Measurements from ENCODE around the gene CROCC2.

CROCC2 gene

GRCh38 chr2:240906141-240906910 lies at the start of gene CROCC2:
CROCC2 (plus strand) TSS chr2:240906336; CDS start chr2:240906514, 178 bp downstream.
- H3K4me1 Mint-ChIP-seq, result no peaks in the 10 kb centered on the region
- ATAC-seq (no peak), DNase-seq (no peak)
- H3K9me3 Mint-ChIP-seq, result no peaks in the 10 kb centered on the region
- H3K4me3 Mint-ChIP-seq, result no peak within 1 kb of the TSS
- peaks cover 19% of the 10 kb centered on the region for H3K27me3 Mint-ChIP-seq
- no peak within 1 kb of the TSS for H3K27ac Mint-ChIP-seq

GRCh38 chr2:240857039-240858008 lies 48.8 kb upstream of the CROCC2 start:
- Mint-ChIP-seq H3K4me3 (no peak overlapping the region), H3K4me1 (no peaks in the 10 kb centered on the region), H3K27me3 (peaks cover 3% of the 10 kb centered on the region), H3K9me3 (peaks cover 0 to 8% of the 10 kb centered on the region in 2 donors), H3K27ac (no peak overlapping the region)
- DNase-seq (no peak), ATAC-seq (no peak)

GRCh38 chr2:240858321-240858720 lies 47.8 kb upstream of the CROCC2 start:
- H3K4me3 Mint-ChIP-seq, result no peak overlapping the region
- ATAC-seq (no peak), DNase-seq (no peak)
- H3K27ac Mint-ChIP-seq, result no peak overlapping the region
- no peaks in the 10 kb centered on the region for H3K4me1 Mint-ChIP-seq
- peaks cover 0 to 8% of the 10 kb centered on the region in 2 donors for H3K9me3 Mint-ChIP-seq
- H3K27me3 Mint-ChIP-seq, result peaks cover 3% of the 10 kb centered on the region

- Mint-ChIP-seq H3K27ac (no peak overlapping the region), H3K4me1 (no peaks in the 10 kb centered on the region), H3K4me3 (no peak overlapping the region), H3K9me3 (peaks cover 0 to 8% of the 10 kb centered on the region in 2 donors), H3K27me3 (peaks cover 9% of the 10 kb centered on the region)
- no peak for ATAC-seq
- no peak for DNase-seq
Measured at GRCh38 chr2:240858871-240859270, 47.3 kb upstream of the CROCC2 start.

- H3K27ac Mint-ChIP-seq, result no peak overlapping the region
- H3K4me3 Mint-ChIP-seq, result no peak overlapping the region
- DNase-seq (no peak), ATAC-seq (no peak)
- peaks cover 15% of the 10 kb centered on the region for H3K27me3 Mint-ChIP-seq
- no peaks in the 10 kb centered on the region for H3K4me1 Mint-ChIP-seq
- H3K9me3 Mint-ChIP-seq, result no peaks in the 10 kb centered on the region
Measured at GRCh38 chr2:240861547-240861946, 44.6 kb upstream of the CROCC2 start.

GRCh38 chr2:240864475-240864874 lies 41.7 kb upstream of the CROCC2 start:
- Mint-ChIP-seq H3K27me3 (peaks cover 15% of the 10 kb centered on the region), H3K4me1 (no peaks in the 10 kb centered on the region), H3K27ac (no peak overlapping the region), H3K9me3 (no peaks in the 10 kb centered on the region), H3K4me3 (no peak overlapping the region)
- DNase-seq (no peak), ATAC-seq (no peak)

GRCh38 chr2:240865391-240865790 lies 40.7 kb upstream of the CROCC2 start:
- no peak for ATAC-seq

GRCh38 chr2:240868286-240869108 lies 37.6 kb upstream of the CROCC2 start, which contains the start of gene AGXT:
AGXT (plus strand) TSS chr2:240868824; CDS start chr2:240868866, 42 bp downstream.
- Mint-ChIP-seq H3K9me3 (no peaks in the 10 kb centered on the region), H3K27ac (no peak within 1 kb of the TSS), H3K27me3 (peaks cover 10% of the 10 kb centered on the region), H3K4me3 (no peak within 1 kb of the TSS), H3K4me1 (no peaks in the 10 kb centered on the region)
- DNase-seq (no peak), ATAC-seq (no peak)

More at GRCh38 chr2:240865391-240865790, 40.7 kb upstream of the CROCC2 start:
- no peaks in the 10 kb centered on the region for H3K9me3 Mint-ChIP-seq
- H3K27me3 Mint-ChIP-seq, result peaks cover 15% of the 10 kb centered on the region
- no peak overlapping the region for H3K27ac Mint-ChIP-seq
- no peak for DNase-seq
- no peaks in the 10 kb centered on the region for H3K4me1 Mint-ChIP-seq
- no peak overlapping the region for H3K4me3 Mint-ChIP-seq

- Mint-ChIP-seq H3K27ac (no peak overlapping the region), H3K27me3 (peaks cover 1% of the 10 kb centered on the region), H3K4me3 (no peak overlapping the region), H3K9me3 (no peaks in the 10 kb centered on the region), H3K4me1 (no peaks in the 10 kb centered on the region)
- ATAC-seq (no peak), DNase-seq (no peak)
Measured at GRCh38 chr2:240869109-240869955, 36.8 kb upstream of the CROCC2 start.

- DNase-seq (no peak), ATAC-seq (no peak)
- H3K27ac Mint-ChIP-seq, result peak overlapping the region in 1 of 2 donors; percentile 57
- no peaks in the 10 kb centered on the region for H3K9me3 Mint-ChIP-seq
- no peak overlapping the region for H3K4me3 Mint-ChIP-seq
- H3K27me3 Mint-ChIP-seq, result no peaks in the 10 kb centered on the region
- H3K4me1 Mint-ChIP-seq, result no peaks in the 10 kb centered on the region
Measured at GRCh38 chr2:240869956-240870875, 35.9 kb upstream of the CROCC2 start.

GRCh38 chr2:240871071-240871958 lies 34.8 kb upstream of the CROCC2 start:
- DNase-seq (no peak), ATAC-seq (no peak)
- Mint-ChIP-seq H3K27ac (no peak overlapping the region), H3K4me3 (no peak overlapping the region), H3K27me3 (no peaks in the 10 kb centered on the region), H3K9me3 (no peaks in the 10 kb centered on the region), H3K4me1 (no peaks in the 10 kb centered on the region)

- no peak for DNase-seq
- Mint-ChIP-seq H3K4me1 (no peaks in the 10 kb centered on the region), H3K27me3 (no peaks in the 10 kb centered on the region), H3K4me3 (no peak overlapping the region), H3K27ac (no peak overlapping the region), H3K9me3 (no peaks in the 10 kb centered on the region)
- ATAC-seq, result no peak
Measured at GRCh38 chr2:240872317-240873097, 33.6 kb upstream of the CROCC2 start.
